NT2/D1 (cell line): Measurements from ENCODE around the gene RHBDL1.

Experiments used
- DNase-seq: peaks from one replicate; pipeline ENCODE4 v3.0.0-alpha.2; 2011; ENCODE audit warnings: low read depth, low spot score
- H3K27me3 ChIP-seq: 2 replicates; pipeline ENCODE4 v1.6.0; 2011; ENCODE audit warnings: mild to moderate bottlenecking; ENCODE audit not compliant: insufficient read length, insufficient read depth
- H3K36me3 ChIP-seq: 2 replicates; pipeline ENCODE4 v1.6.1; 2011; ENCODE audit warnings: mild to moderate bottlenecking, low read length, mixed read lengths; ENCODE audit not compliant: insufficient read depth, insufficient read length
- H3K4me1 ChIP-seq: 2 replicates; pipeline ENCODE4 v1.5.1; 2011; ENCODE audit not compliant: insufficient read depth, insufficient read length
- H3K4me3 ChIP-seq: 2 replicates; pipeline ENCODE4 v1.5.1; 2011; ENCODE audit warnings: low read depth; ENCODE audit not compliant: insufficient read length
- H3K9ac ChIP-seq: 2 replicates; pipeline ENCODE4 v1.6.0; 2011; ENCODE audit warnings: low read depth; ENCODE audit not compliant: insufficient read length
- H3K9me3 ChIP-seq: 2 replicates; pipeline ENCODE4 v1.5.1; 2011; ENCODE audit warnings: mild to moderate bottlenecking, low read length; ENCODE audit not compliant: insufficient read depth
- SUZ12 ChIP-seq: IDR thresholded peaks from 2 replicates; pipeline ENCODE4 v1.6.1; 2011; ENCODE audit not compliant: insufficient read length, insufficient read depth; ENCODE audit errors: extremely low read depth
- YY1 ChIP-seq: IDR thresholded peaks from 2 replicates; pipeline ENCODE4 v1.6.1; 2011; ENCODE audit not compliant: insufficient read length, insufficient read depth
- ZNF274 ChIP-seq: IDR thresholded peaks from 2 replicates; pipeline ENCODE4 v1.6.1; 2011; ENCODE audit warnings: mild to moderate bottlenecking, low read depth, low read length

Gene RHBDL1

DNA sequence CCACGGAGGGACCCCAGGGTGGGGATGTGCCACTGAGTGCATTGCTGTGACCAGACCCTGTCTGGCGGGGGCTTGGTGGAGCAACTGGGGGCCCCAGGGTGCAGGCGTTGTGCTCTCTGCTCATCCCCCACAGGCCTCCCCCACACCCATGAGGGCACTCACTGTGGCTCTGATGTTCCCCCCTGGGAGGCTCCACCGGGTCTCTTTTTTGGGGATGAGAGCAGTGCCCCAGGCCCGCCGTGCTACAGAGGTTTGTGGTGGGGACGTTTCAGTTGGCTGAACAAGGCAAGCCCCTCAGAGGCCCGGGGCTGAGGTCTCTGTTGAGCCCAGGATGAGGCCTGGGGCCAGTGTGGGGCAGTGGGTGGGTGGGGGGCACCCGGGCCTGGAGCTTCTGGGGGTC lies 48.2 kb downstream of the RHBDL1 start:
- no peak for DNase-seq
- Histone ChIP-seq H3K27me3 (peaks cover 6% of the 10 kb centered on the region), H3K36me3 (peaks cover 14% of the 10 kb centered on the region), H3K9me3 (no peaks in the 10 kb centered on the region; the same call in 1 of the 2 replicates), H3K4me3 (no peak overlapping the region), H3K9ac (no peak overlapping the region), H3K4me1 (peaks cover 34% of the 10 kb centered on the region)
- TF ChIP-seq YY1 (no peak), SUZ12 (no peak), ZNF274 (no peak)

DNA sequence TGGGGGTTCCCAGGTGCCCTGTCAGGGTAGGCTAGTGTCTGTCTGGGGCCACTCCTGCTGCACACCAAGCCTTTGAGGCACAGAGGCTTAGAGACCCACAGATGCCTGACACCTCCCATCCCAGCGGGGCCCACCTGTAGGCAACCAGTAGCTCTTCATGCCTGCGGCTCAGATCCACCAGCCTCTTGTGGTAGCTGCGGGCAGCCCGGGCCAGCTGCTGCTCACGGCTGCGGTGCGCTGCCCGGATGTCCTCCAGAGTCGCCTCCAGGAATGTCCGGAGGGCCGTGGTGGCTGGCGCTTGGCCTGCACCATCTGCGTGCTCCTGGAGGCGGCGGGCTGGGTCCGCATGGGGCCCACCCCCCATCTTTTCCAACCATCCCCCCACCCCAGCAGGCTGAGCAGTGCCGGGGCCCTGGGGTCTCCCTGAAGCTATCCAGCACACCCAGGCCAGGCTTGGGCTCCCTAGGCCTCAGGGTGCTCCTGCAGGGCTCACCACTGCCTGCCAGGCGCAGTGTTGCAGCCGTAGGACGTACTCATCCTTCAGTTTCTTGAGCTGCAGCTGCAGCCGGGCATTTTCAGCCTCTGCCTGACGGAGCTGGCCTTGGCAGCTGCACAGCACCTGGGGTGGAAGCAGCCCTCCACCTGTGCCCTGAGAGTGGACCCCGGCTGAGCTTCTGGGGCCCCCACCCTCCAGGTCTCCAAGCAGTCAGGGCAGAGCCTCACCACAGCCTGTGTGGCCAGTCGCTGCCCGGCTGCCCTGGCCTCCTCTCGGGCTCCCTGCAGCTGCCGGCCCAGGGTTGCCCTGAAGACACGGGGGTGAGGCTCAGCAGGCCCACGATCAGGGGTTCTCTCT lies 48.9 kb downstream of the RHBDL1 start:
- TF ChIP-seq ZNF274 (no peak), YY1 (no peak), SUZ12 (no peak)
- Histone ChIP-seq H3K9me3 (no peaks in the 10 kb centered on the region; the same call in 1 of the 2 replicates), H3K36me3 (peaks cover 16% of the 10 kb centered on the region), H3K27me3 (peaks cover 6% of the 10 kb centered on the region), H3K4me3 (no peak overlapping the region), H3K9ac (peak overlapping the region; percentile 32), H3K4me1 (peaks cover 29% of the 10 kb centered on the region)
- no peak for DNase-seq

DNA sequence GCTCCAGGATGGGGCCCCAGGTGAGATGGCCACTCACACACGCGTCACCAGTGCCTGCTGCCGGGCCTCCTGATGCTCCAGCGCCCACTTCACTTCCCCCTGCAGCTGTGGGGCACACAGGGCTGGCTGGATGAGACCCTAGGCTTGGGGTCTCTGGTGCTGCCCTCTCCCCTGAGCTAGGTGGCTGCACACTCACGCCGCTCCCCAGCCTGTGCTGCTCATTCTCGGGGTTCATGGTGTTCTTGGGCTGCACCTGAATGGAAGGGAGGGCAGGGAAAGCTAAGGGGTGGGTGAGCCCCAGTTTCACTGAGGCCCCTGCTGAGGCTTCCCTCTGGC lies 49.5 kb downstream of the RHBDL1 start:
- no peak for TF ChIP-seq ZNF274
- no peak for TF ChIP-seq SUZ12
- TF ChIP-seq YY1 = no peak
- no peaks in the 10 kb centered on the region; the same call in 1 of the 2 replicates for H3K9me3 ChIP-seq
- peaks cover 25% of the 10 kb centered on the region for H3K4me1 ChIP-seq
- no peak overlapping the region for H3K9ac ChIP-seq
- DNase-seq = no peak
- H3K27me3 ChIP-seq = peaks cover 6% of the 10 kb centered on the region
- peaks cover 22% of the 10 kb centered on the region for H3K36me3 ChIP-seq
- no peak overlapping the region for H3K4me3 ChIP-seq

DNA sequence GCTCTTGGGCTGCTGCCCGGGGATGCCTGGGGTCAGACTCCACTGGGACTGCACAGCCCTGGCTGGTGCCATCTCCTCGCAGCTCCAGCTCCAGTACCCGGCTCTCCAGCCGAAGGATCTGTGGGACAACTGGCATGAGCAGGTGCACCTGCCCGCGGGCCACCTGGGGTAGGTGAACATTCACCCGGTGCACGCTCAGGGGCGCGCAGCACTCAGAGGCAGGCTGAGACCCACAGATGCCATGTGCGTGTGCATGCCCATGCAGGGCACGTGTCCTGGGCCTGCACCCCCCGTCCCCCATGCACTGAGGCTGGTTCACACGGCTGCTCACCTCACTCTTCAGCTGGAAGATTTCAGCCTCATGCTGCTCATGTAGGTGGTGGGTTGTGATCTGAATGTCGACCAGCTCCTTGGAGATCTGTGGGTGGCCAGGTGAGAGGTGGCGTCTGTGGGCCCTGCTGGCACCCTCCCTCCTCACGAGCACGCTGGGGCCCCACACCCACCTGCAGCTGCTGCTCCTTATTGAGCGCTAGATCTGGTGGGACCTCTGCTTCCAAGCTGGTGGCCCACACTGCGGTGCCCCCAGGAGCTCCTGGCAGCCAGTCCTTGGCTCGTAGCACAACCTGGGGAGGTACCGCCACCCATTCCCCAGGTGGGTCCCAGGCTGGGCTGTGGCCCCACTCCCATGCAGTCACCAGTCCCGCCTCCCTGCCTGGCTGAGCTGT lies 50.2 kb downstream of the RHBDL1 start:
- DNase-seq = no peak
- no peak for TF ChIP-seq SUZ12
- no peak for TF ChIP-seq YY1
- TF ChIP-seq ZNF274 = no peak
- Histone ChIP-seq H3K4me1 (peaks cover 26% of the 10 kb centered on the region), H3K27me3 (peaks cover 6% of the 10 kb centered on the region), H3K9me3 (no peaks in the 10 kb centered on the region; the same call in 1 of the 2 replicates), H3K9ac (peak overlapping the region; percentile 77), H3K36me3 (peaks cover 28% of the 10 kb centered on the region), H3K4me3 (peak overlapping the region; percentile 40)

DNA sequence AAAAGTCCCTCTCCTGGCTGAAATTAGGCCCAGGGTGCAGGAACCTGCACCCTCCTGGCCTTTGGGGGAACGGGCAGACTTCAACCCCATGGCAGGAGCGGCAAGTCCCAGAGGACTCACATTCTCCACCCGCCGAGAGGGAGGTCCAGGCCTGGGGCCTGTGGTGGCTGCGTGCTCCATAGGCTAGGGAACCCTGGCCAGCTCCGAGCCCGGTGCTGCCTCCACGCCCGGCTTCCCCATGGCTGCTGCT lies 50.6 kb downstream of the RHBDL1 start:
- Histone ChIP-seq H3K27me3 (peaks cover 6% of the 10 kb centered on the region), H3K4me1 (peaks cover 27% of the 10 kb centered on the region), H3K9me3 (no peaks in the 10 kb centered on the region; the same call in 1 of the 2 replicates), H3K4me3 (peak overlapping the region; percentile 40), H3K36me3 (peaks cover 33% of the 10 kb centered on the region), H3K9ac (peak overlapping the region; percentile 77)
- TF ChIP-seq YY1 = no peak
- TF ChIP-seq ZNF274 = no peak
- no peak for TF ChIP-seq SUZ12
- no peak for DNase-seq

DNA sequence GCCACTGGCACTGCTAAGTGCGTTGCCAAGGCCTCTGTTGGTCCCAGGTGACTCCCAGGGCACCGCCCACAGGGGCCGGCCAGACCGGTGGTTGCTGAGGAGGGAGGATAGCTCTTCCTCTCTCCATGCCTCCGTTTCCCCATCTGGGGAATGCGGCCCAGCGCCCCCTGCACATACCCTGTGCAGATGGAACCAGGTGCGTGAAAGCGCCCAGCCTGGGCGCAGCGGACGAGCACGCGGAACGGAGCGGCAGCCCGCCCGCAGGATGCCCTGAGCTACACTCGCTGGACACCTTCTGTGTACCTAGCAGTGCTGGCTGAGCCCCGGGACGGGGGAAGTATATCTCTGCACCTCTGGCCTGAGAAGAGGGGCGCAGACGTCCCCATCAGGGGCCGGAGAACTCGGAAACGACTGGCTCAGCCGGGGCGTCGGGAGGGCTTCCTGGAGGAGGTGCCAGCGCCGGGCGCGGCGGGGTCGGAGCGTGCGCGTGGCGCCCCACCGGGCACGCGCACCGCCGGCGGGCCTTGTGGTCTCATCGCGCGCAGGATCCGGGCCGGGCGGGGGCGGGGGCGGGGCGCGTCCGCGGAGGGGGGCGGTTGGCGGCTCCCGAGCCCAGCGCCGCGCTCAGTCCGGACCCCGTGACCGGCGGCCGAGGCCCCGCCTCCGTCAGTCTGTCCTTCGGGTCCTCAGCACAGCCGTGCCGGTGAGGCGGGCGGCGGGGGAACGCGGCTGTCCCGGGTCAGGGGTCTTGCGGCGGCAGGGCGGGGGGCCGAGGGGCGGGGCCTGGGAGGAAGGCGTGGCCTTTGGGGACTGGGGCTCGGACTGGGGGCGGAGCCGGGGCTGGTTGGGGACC lies 51.2 kb downstream of the RHBDL1 start, which contains the start of the genes CCDC78 and HAGHL:
TSS of gene CCDC78 (minus strand) at position 6 of the 853 bp plus-strand sequence. CDS start 76 bp downstream, outside the sequence.
TSS of gene HAGHL (plus strand) at position 669 of the 853 bp plus-strand sequence. CDS start 404 bp downstream, outside the sequence.
- Histone ChIP-seq H3K36me3 (peaks cover 39% of the 10 kb centered on the region), H3K27me3 (peaks cover 6% of the 10 kb centered on the region), H3K4me3 (peak within 1 kb of the TSS; percentile 91), H3K9me3 (no peaks in the 10 kb centered on the region; the same call in 1 of the 2 replicates), H3K4me1 (peaks cover 24% of the 10 kb centered on the region), H3K9ac (peak within 1 kb of the TSS; percentile 96)
- TF ChIP-seq YY1 (no peak), SUZ12 (no peak), ZNF274 (no peak)
- DNase-seq = peak; percentile 62
